B cell (primary cell): Measurements from ENCODE around the gene ATP8B3. TPM values are rescaled to one million over a fixed set of nuclear protein-coding genes. Genes with fewer than 3 reads are reported as not detected.

Experiments
- ATAC-seq: fragments of 200-7000 bp; cut with Tn5 transposase; one replicate; pipeline ENCODE4 v1.10.0; 2021; ENCODE audit warnings: low read depth, mild to moderate bottlenecking, moderate number of reproducible peaks, moderate library complexity
- CTCF ChIA-PET: fragments of 350-600 bp; sonication (Branson Sonifier 250); formaldehyde crosslinking; loops from one replicate; lab custom pipeline; 2021; ENCODE audit warnings: antibody characterized with exemption, inconsistent platforms; lab: Charles Lee
- POLR2A ChIA-PET: fragments of 350-600 bp; sonication (Branson Sonifier 250); formaldehyde crosslinking; loops from one replicate; lab custom pipeline; 2021; ENCODE audit warnings: antibody characterized with exemption; lab: Charles Lee
- DNase-seq: peaks from one replicate; pipeline ENCODE4 v3.0.0; 2013
- H2AFZ ChIP-seq: 2 replicates; pipeline ENCODE4 v1.6.1; 2012; ENCODE audit warnings: mild to moderate bottlenecking, low read depth, low read length; ENCODE audit not compliant: insufficient read depth, poor library complexity, severe bottlenecking
- H3K27ac ChIP-seq, 2 donors: 1 replicate in 1 of 2; 2 replicates in 1 of 2; pipeline ENCODE4 v1.5.1; 2012 to 2013; ENCODE audit warnings: low read length in 2 of 2, mild to moderate bottlenecking in 2 of 2, moderate library complexity in 1 of 2
- H3K27me3 ChIP-seq, 4 experiments: fragments of 200-600 bp in 1 of 4; sonication (generic) in 1 of 4; replicated peaks in 1 of 4; 1 replicate in 2 of 4; 2 replicates in 2 of 4; pipeline versions ENCODE4 v1.6.1 to v1.7.0; 2013 to 2016; ENCODE audit warnings: low read length in 3 of 4, mild to moderate bottlenecking in 2 of 4, mixed read lengths in 1 of 4, moderate library complexity in 1 of 4; ENCODE audit not compliant: insufficient read depth in 4 of 4, control insufficient read depth in 3 of 4; ENCODE audit errors: control extremely low read depth in 1 of 4
- H3K36me3 ChIP-seq, 2 experiments: replicated peaks in 1 of 2; 1 replicate in 1 of 2; 2 replicates in 1 of 2; pipeline versions ENCODE4 v1.6.1 to v1.7.1; 2013; ENCODE audit warnings: low read length in 1 of 2; ENCODE audit not compliant: insufficient read depth in 2 of 2, control insufficient read depth in 1 of 2; ENCODE audit errors: control extremely low read depth in 1 of 2, extremely low read depth in 1 of 2
- H3K4me1 ChIP-seq, 2 donors: fragments of 200-600 bp in 1 of 2; sonication (generic) in 1 of 2; 1 replicate in 1 of 2; 2 replicates in 1 of 2; pipeline versions ENCODE4 v1.5.1 to v1.6.1; 2013 to 2017; ENCODE audit warnings: low read length in 2 of 2; ENCODE audit not compliant: control insufficient read depth in 2 of 2, insufficient read depth in 2 of 2
- H3K4me2 ChIP-seq: replicated peaks from 2 replicates; pipeline ENCODE3; 2012; ENCODE audit warnings: mild to moderate bottlenecking, low read depth, low read length; ENCODE audit not compliant: poor library complexity, severe bottlenecking
- H3K4me3 ChIP-seq, 5 experiments: fragments of 200-600 bp in 1 of 5; sonication (generic) in 1 of 5; 1 replicate in 3 of 5; 2 replicates in 2 of 5; pipeline versions ENCODE4 v1.5.1 to v1.7.0; 2011 to 2016; ENCODE audit warnings: low read length in 4 of 5, mild to moderate bottlenecking in 4 of 5, low read depth in 2 of 5, control low read depth in 1 of 5, moderate library complexity in 1 of 5; ENCODE audit not compliant: insufficient read depth in 1 of 5; ENCODE audit errors: control extremely low read depth in 1 of 5, extremely low read depth in 1 of 5
- H3K79me2 ChIP-seq: fragments of 200-600 bp; sonication (generic); one replicate; pipeline ENCODE4 v1.6.0; 2016; ENCODE audit warnings: low read length; ENCODE audit not compliant: control insufficient read depth, insufficient read depth
- H3K9ac ChIP-seq: fragments of 200-600 bp; sonication (generic); 2 replicates; pipeline ENCODE4 v1.6.1; 2017; ENCODE audit warnings: mild to moderate bottlenecking, low read length, moderate library complexity
- H3K9me3 ChIP-seq, 3 donors: one replicate each; pipeline versions ENCODE4 v1.6.1 to v1.7.1; 2013; ENCODE audit warnings: low read length in 2 of 3; ENCODE audit not compliant: control insufficient read depth in 2 of 3, insufficient read depth in 1 of 3; ENCODE audit errors: control extremely low read depth in 1 of 3
- H4K20me1 ChIP-seq: 2 replicates; pipeline ENCODE4 v1.6.0; 2012; ENCODE audit warnings: mild to moderate bottlenecking, low read length; ENCODE audit not compliant: insufficient read depth, control insufficient read depth, poor library complexity, severe bottlenecking
- H3K27ac Mint-ChIP-seq: one replicate; pipeline ENCODE4 v1.8.0; 2021; ENCODE audit warnings: mixed read lengths
- H3K27me3 Mint-ChIP-seq: one replicate; pipeline ENCODE4 v1.8.0; 2021; ENCODE audit warnings: mixed read lengths
- H3K4me1 Mint-ChIP-seq: one replicate; pipeline ENCODE4 v1.8.0; 2021; ENCODE audit warnings: mixed read lengths
- H3K4me3 Mint-ChIP-seq: one replicate; pipeline ENCODE4 v1.8.0; 2021; ENCODE audit warnings: mixed read lengths
- H3K9me3 Mint-ChIP-seq: one replicate; pipeline ENCODE4 v1.8.0; 2022; ENCODE audit warnings: mixed read lengths; ENCODE audit not compliant: insufficient read depth
- CTCF ChIP-seq: fragments of 200-600 bp; IDR thresholded peaks from one replicate; pipeline ENCODE4 v1.8.0; 2022; ENCODE audit warnings: antibody characterized with exemption, mild to moderate bottlenecking
- EZH2 ChIP-seq: IDR thresholded peaks from 2 replicates; pipeline ENCODE4 v1.6.1; 2012; ENCODE audit warnings: borderline replicate concordance, low read depth, mild to moderate bottlenecking, moderate library complexity, low read length; ENCODE audit not compliant: insufficient read depth, poor library complexity, severe bottlenecking
- WGBS: methylation state at CpG from one replicate; pipeline ENCODE4 v1.1.5; 2013; ENCODE audit warnings: missing lambda C conversion rate; ENCODE audit not compliant: insufficient coverage; 5-methylcytosine and 5-hydroxymethylcytosine counted together
- intact Hi-C: fragments of 100-400 bp; cut with micrococcal nuclease; formaldehyde crosslinking; loops from one replicate; pipeline ENCODE4 v1.10.0; 2022
- polyA plus RNA-seq: library from polyadenylated mRNA; depleted of rRNA; stranded (reverse); fragments of >200 nt; gene quantifications from 2 replicates; pipeline ENCODE4 v1.2.3, GENCODE V29; 2012
- total RNA-seq, 2 donors: library from RNA; stranded (reverse); fragments of 120-200 nt in 1 of 2; gene quantifications; 1 replicate in 1 of 2; 2 replicates in 1 of 2; pipeline versions ENCODE4 v1.2.3 to v1.2.4, GENCODE V29; 2013 to 2022

ATP8B3 gene
- total and polyA plus RNA-seq, 2 donors (not counting 1 experiment from before 2014, with no cell fraction given): 0.89 to 5.1 TPM

DNA sequence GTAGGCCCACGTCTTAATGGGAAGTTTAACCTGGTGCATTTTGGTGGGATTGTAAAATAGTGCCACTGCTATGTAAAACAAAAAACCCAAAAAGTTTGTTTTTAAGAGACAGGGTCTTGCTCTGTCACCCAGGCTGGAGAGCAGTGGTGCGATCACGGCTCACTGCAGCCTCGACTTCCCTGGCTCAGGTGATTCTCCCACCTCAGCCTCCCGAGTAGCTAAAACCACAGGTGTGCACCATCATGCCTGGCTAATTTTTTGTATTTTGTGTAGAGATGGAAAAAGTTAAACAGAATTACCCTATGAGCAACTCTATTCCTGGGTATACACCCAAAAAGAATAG is 37.0 kb upstream of the ATP8B3 start:
- H3K4me1 ChIP-seq: peaks cover 63 to 80% of the 10 kb centered on the region in 2 donors
- CTCF ChIA-PET: interaction anchor here (0.5 to 2.0 kb wide), 11 partner anchors 8 to 389 kb away, joined by 3 to 11 read pairs (median 4); no protein-coding TSS in a partner anchor
- intact Hi-C loops: loop anchor here (5.0 kb wide), 1 partner anchor 197 kb away; the partner anchor contains the start of gene TCF3
- Mint-ChIP-seq H3K27me3 (no peaks in the 10 kb centered on the region), H3K9me3 (no peaks in the 10 kb centered on the region), H3K4me1 (peaks cover 60% of the 10 kb centered on the region), H3K27ac (peak overlapping the region; percentile 91), H3K4me3 (peak overlapping the region; percentile 79)
- peaks cover 76% of the 10 kb centered on the region for H3K79me2 ChIP-seq
- WGBS: 0% methylated on average over 1 of the region's 5 CpGs
- DNase-seq (no peak), ATAC-seq (no peak)
- no peaks in the 10 kb centered on the region for H3K9me3 ChIP-seq
- H3K4me2 ChIP-seq: peak overlapping the region; percentile 100
- POLR2A ChIA-PET: interaction anchor here (0.6 to 1.0 kb wide), 3 partner anchors 9 to 993 kb away, joined by 4 to 12 read pairs (median 6); no protein-coding TSS in a partner anchor
- no peak overlapping the region for H3K9ac ChIP-seq
- peaks cover 0 to 12% of the 10 kb centered on the region in 2 experiments for H3K36me3 ChIP-seq
- no peak overlapping the region for H2AFZ ChIP-seq
- TF ChIP-seq EZH2 (no peak), CTCF (no peak)
- peak overlapping the region; percentile 95 to 97 for H3K27ac ChIP-seq
- H4K20me1 ChIP-seq: peaks cover 69% of the 10 kb centered on the region
- peak overlapping the region in 1 of 5 experiments; percentile 95 for H3K4me3 ChIP-seq
- no peaks in the 10 kb centered on the region for H3K27me3 ChIP-seq
